ENCODE results near the gene NHLH1.

Gene NHLH1

GRCh38 chr1:160421881-160422280, 55.0 kb downstream of the NHLH1 start:
- Histone ChIP-seq H3K9me3 (ENCODE audit: control insufficient read depth in 2 of 2, low read length in 2 of 2) (no peaks in the 10 kb centered on the region), H3K4me1 (ENCODE audit: control insufficient read depth, insufficient read depth, low read length) (no peaks in the 10 kb centered on the region), H3K36me3 (ENCODE audit: control insufficient read depth in 2 of 2, insufficient read depth in 2 of 2, low read length in 2 of 2) (peaks cover 17 to 20% of the 10 kb centered on the region in 2 donors), H3K4me3 (ENCODE audit: low read length in 2 of 2) (no peak overlapping the region), H3K9ac (ENCODE audit: low read length in 2 of 2) (no peak overlapping the region), H3K27me3 (ENCODE audit: control insufficient read depth in 1 of 2, insufficient read depth in 2 of 2, low read length in 2 of 2) (no peaks in the 10 kb centered on the region), H3K27ac (ENCODE audit: low read length) (no peak overlapping the region)

Measured in stomach smooth muscle (tissue), 2 donors.